CD4-positive, alpha-beta T cell (primary cell): Measurements from ENCODE around the gene CORO1C. TPM values are rescaled to one million over a fixed set of nuclear protein-coding genes. Genes with fewer than 3 reads are reported as not detected.

Source experiments
- ATAC-seq: fragments of 200-7000 bp; cut with Tn5 transposase; one replicate; pipeline ENCODE4 v1.10.0; 2022; ENCODE audit warnings: mild to moderate bottlenecking; ENCODE audit not compliant: poor library complexity
- CTCF ChIA-PET: fragments of 350-600 bp; sonication (Branson Sonifier 250); formaldehyde crosslinking; loops from one replicate; lab custom pipeline; 2021; ENCODE audit warnings: antibody characterized with exemption, inconsistent platforms; lab: Charles Lee
- POLR2A ChIA-PET: fragments of 350-600 bp; sonication (Branson Sonifier 250); formaldehyde crosslinking; loops from one replicate; lab custom pipeline; 2021; ENCODE audit warnings: antibody characterized with exemption, inconsistent platforms; lab: Charles Lee
- DNase-seq, 14 experiments: peaks; one replicate each; pipeline ENCODE4 v3.0.0-alpha.2; 2013 to 2020; ENCODE audit warnings: mixed read lengths in 2 of 14
- H3K27ac ChIP-seq, 2 donors: one replicate each; pipeline versions ENCODE4 v1.5.1 to v1.7.0; 2013; ENCODE audit warnings: low read length in 2 of 2, low read depth in 1 of 2, mild to moderate bottlenecking in 1 of 2
- H3K27me3 ChIP-seq, 2 experiments: 1 replicate in 1 of 2; 2 replicates in 1 of 2; pipeline versions ENCODE4 v1.6.1 to v1.7.0; 2013; ENCODE audit warnings: low read length in 2 of 2, control low read depth in 1 of 2, mild to moderate bottlenecking in 1 of 2, moderate library complexity in 1 of 2; ENCODE audit not compliant: insufficient read depth in 2 of 2, control insufficient read depth in 1 of 2
- H3K36me3 ChIP-seq: one replicate; pipeline ENCODE4 v1.6.1; 2013; ENCODE audit warnings: low read length, control low read depth; ENCODE audit not compliant: insufficient read depth
- H3K4me1 ChIP-seq: one replicate; pipeline ENCODE4 v1.6.1; 2013; ENCODE audit warnings: low read length, control low read depth; ENCODE audit not compliant: insufficient read depth
- H3K4me3 ChIP-seq: one replicate; pipeline ENCODE4 v1.5.1; 2013; ENCODE audit warnings: mild to moderate bottlenecking, low read length, moderate library complexity
- H3K9me3 ChIP-seq, 2 experiments: 1 replicate in 1 of 2; 2 replicates in 1 of 2; pipeline versions ENCODE4 v1.6.1 to v1.7.0; 2013; ENCODE audit warnings: low read length in 2 of 2, mild to moderate bottlenecking in 2 of 2, control low read depth in 1 of 2, moderate library complexity in 1 of 2; ENCODE audit not compliant: control insufficient read depth in 1 of 2, insufficient read depth in 1 of 2
- H3K27ac Mint-ChIP-seq: one replicate; pipeline ENCODE4 v1.8.0; 2020; ENCODE audit warnings: mixed read lengths
- H3K27me3 Mint-ChIP-seq: one replicate; pipeline ENCODE4 v1.8.0; 2021; ENCODE audit warnings: mixed read lengths
- H3K36me3 Mint-ChIP-seq: one replicate; pipeline ENCODE4 v1.8.0; 2021; ENCODE audit warnings: low read depth, mixed read lengths
- H3K4me1 Mint-ChIP-seq: one replicate; pipeline ENCODE4 v1.8.0; 2021; ENCODE audit warnings: low read depth, mixed read lengths
- H3K4me3 Mint-ChIP-seq: one replicate; pipeline ENCODE4 v1.8.0; 2020; ENCODE audit warnings: mild to moderate bottlenecking, mixed read lengths
- H3K9me3 Mint-ChIP-seq: one replicate; pipeline ENCODE4 v1.8.0; 2020; ENCODE audit warnings: mixed read lengths
- intact Hi-C, 2 experiments: fragments of 100-400 bp; cut with DNase I in 1 of 2; cut with micrococcal nuclease in 1 of 2; formaldehyde crosslinking; loops; one replicate each; pipeline versions ENCODE4 v1.15.1 to v1.9.0; 2023 to 2025; cut with DNase I, micrococcal nuclease
- total RNA-seq, 174 experiments: library from RNA in 2 of 174; stranded (reverse) in 2 of 174; gene quantifications; one replicate each; pipeline ENCODE4 v1.2.3 and lab custom pipeline; 2021 to 2026
- TF ChIP-seq, protein P1 (sequence below): fragments of 200-600 bp; IDR thresholded peaks from one replicate; pipeline ENCODE4 v1.8.0; 2022; ENCODE audit warnings: antibody characterized with exemption, mild to moderate bottlenecking

The CORO1C gene
- total RNA-seq, 2 experiments from 2014 or later: 6.7 to 7.4 TPM

GRCh38 chr12:108690542-108691174, 40.7 kb downstream of the CORO1C start:
- ATAC-seq (no peak), DNase-seq (no peak)
- Histone ChIP-seq H3K27me3 (no peaks in the 10 kb centered on the region), H3K4me3 (peak overlapping the region; percentile 32), H3K36me3 (no peaks in the 10 kb centered on the region), H3K27ac (no peak overlapping the region), H3K9me3 (no peaks in the 10 kb centered on the region), H3K4me1 (peaks cover 41% of the 10 kb centered on the region)
- H3K27me3 Mint-ChIP-seq: no peaks in the 10 kb centered on the region
- no peaks in the 10 kb centered on the region for H3K9me3 Mint-ChIP-seq
- peaks cover 57% of the 10 kb centered on the region for H3K4me1 Mint-ChIP-seq
- ChIA-PET POLR2A (interaction anchor here (0.6 to 1.6 kb wide), 6 partner anchors 9 to 63 kb away, joined by 3 to 5 read pairs (median 4); partner anchors contain the start of gene SELPLG), CTCF (interaction anchor here (0.6 to 3.3 kb wide), 7 partner anchors 20 to 113 kb away, joined by 3 to 11 read pairs (median 6); no protein-coding TSS in a partner anchor)
- no peaks in the 10 kb centered on the region for H3K36me3 Mint-ChIP-seq
- peak overlapping the region; percentile 70 for H3K4me3 Mint-ChIP-seq
- peak overlapping the region; percentile 77 for H3K27ac Mint-ChIP-seq
- intact Hi-C loops: loop anchor here (2.0 to 5.0 kb wide), 3 partner anchors 40 to 58 kb away; partner anchors contain the start of genes CORO1C (in 2 of the 2) and SELPLG (in 1 of the 2)
- TF ChIP-seq, protein P1, sequence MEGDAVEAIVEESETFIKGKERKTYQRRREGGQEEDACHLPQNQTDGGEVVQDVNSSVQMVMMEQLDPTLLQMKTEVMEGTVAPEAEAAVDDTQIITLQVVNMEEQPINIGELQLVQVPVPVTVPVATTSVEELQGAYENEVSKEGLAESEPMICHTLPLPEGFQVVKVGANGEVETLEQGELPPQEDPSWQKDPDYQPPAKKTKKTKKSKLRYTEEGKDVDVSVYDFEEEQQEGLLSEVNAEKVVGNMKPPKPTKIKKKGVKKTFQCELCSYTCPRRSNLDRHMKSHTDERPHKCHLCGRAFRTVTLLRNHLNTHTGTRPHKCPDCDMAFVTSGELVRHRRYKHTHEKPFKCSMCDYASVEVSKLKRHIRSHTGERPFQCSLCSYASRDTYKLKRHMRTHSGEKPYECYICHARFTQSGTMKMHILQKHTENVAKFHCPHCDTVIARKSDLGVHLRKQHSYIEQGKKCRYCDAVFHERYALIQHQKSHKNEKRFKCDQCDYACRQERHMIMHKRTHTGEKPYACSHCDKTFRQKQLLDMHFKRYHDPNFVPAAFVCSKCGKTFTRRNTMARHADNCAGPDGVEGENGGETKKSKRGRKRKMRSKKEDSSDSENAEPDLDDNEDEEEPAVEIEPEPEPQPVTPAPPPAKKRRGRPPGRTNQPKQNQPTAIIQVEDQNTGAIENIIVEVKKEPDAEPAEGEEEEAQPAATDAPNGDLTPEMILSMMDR: no peak

- Histone ChIP-seq H3K36me3 (no peaks in the 10 kb centered on the region), H3K4me1 (peaks cover 41% of the 10 kb centered on the region), H3K9me3 (no peaks in the 10 kb centered on the region), H3K4me3 (no peak overlapping the region), H3K27me3 (no peaks in the 10 kb centered on the region), H3K27ac (no peak overlapping the region)
- peaks cover 62% of the 10 kb centered on the region for H3K4me1 Mint-ChIP-seq
- H3K36me3 Mint-ChIP-seq: no peaks in the 10 kb centered on the region
- DNase-seq (no peak), ATAC-seq (no peak)
- ChIA-PET POLR2A (interaction anchor here (0.6 to 1.6 kb wide), 5 partner anchors 9 to 63 kb away, joined by 3 to 5 read pairs (median 4); partner anchors contain the start of gene SELPLG), CTCF (interaction anchor here (0.6 to 3.3 kb wide), 6 partner anchors 19 to 113 kb away, joined by 3 to 11 read pairs (median 5); no protein-coding TSS in a partner anchor)
- intact Hi-C loops: loop anchor here (2.0 to 5.0 kb wide), 3 partner anchors 41 to 58 kb away; partner anchors contain the start of genes CORO1C (in 2 of the 2) and SELPLG (in 1 of the 2)
- H3K27ac Mint-ChIP-seq: peak overlapping the region; percentile 77
- peak overlapping the region; percentile 74 for H3K4me3 Mint-ChIP-seq
- no peaks in the 10 kb centered on the region for H3K27me3 Mint-ChIP-seq
- TF ChIP-seq, protein P1: no peak
- H3K9me3 Mint-ChIP-seq: no peaks in the 10 kb centered on the region
Measured at GRCh38 chr12:108690191-108690518, 41.2 kb downstream of the CORO1C start.

GRCh38 chr12:108689314-108690190, 41.8 kb downstream of the CORO1C start:
- ATAC-seq (peak; percentile 61), DNase-seq (peak in 6 of 14 experiments; percentile 15 to 72 (median 48))
- CTCF ChIA-PET: interaction anchor here (1.0 to 3.3 kb wide), 4 partner anchors 25 to 114 kb away, joined by 4 to 11 read pairs (median 8); no protein-coding TSS in a partner anchor

More at GRCh38 chr12:108689314-108690190, 41.8 kb downstream of the CORO1C start:
- TF ChIP-seq, protein P1: peak; percentile 13
- Histone ChIP-seq H3K27me3 (no peaks in the 10 kb centered on the region), H3K9me3 (no peaks in the 10 kb centered on the region), H3K4me3 (no peak overlapping the region), H3K4me1 (peaks cover 41% of the 10 kb centered on the region), H3K36me3 (no peaks in the 10 kb centered on the region), H3K27ac (no peak overlapping the region)
- Mint-ChIP-seq H3K27ac (peak overlapping the region; percentile 77), H3K9me3 (no peaks in the 10 kb centered on the region), H3K4me3 (peak overlapping the region; percentile 74), H3K36me3 (no peaks in the 10 kb centered on the region), H3K27me3 (no peaks in the 10 kb centered on the region), H3K4me1 (peaks cover 65% of the 10 kb centered on the region)
- POLR2A ChIA-PET: interaction anchor here (0.6 to 1.6 kb wide), 4 partner anchors 16 to 62 kb away, joined by 3 to 5 read pairs (median 4); partner anchors contain the start of gene SELPLG
- intact Hi-C loops: loop anchor here (2.0 to 5.0 kb wide), 3 partner anchors 41 to 57 kb away; partner anchors contain the start of genes CORO1C (in 2 of the 2) and SELPLG (in 1 of the 2)
